HepG2 (cell line): Measurements from ENCODE around the gene ARHGAP15.

Experiments
- BRCA1 ChIP-seq: sonication (generic); formaldehyde crosslinking; IDR thresholded peaks from 2 replicates; pipeline ENCODE4 v1.4.0; 2020; ENCODE audit warnings: missing genetic modification reagents
- CTCF ChIP-seq: sonication (generic); formaldehyde crosslinking; IDR thresholded peaks from 2 replicates; pipeline ENCODE4 v1.5.0; 2020; ENCODE audit warnings: mild to moderate bottlenecking, missing genetic modification reagents, moderate library complexity
- MEIS2 ChIP-seq: sonication (generic); formaldehyde crosslinking; IDR thresholded peaks from 2 replicates; pipeline ENCODE4 v1.9.0; 2021; ENCODE audit warnings: mild to moderate bottlenecking, missing genetic modification reagents
- MIXL1 ChIP-seq: IDR thresholded peaks from 2 replicates; pipeline ENCODE4 v1.6.1; 2016
- NFRKB ChIP-seq: fragments of 450-650 bp; IDR thresholded peaks from 2 replicates; pipeline ENCODE4 v1.6.1; 2017
- SRF ChIP-seq: IDR thresholded peaks from 2 replicates; pipeline ENCODE4 v1.6.1; 2011; ENCODE audit warnings: mild to moderate bottlenecking, low read depth, low read length, moderate library complexity
- ZNF577 ChIP-seq: sonication (generic); formaldehyde crosslinking; IDR thresholded peaks from 2 replicates; pipeline ENCODE4 v1.4.0; 2020; ENCODE audit warnings: mild to moderate bottlenecking, low read depth, missing genetic modification reagents, borderline replicate concordance
- ZNF639 ChIP-seq: conservative IDR thresholded peaks from 2 replicates; pipeline ENCODE4 v1.6.1; 2018; ENCODE audit warnings: missing genetic modification reagents

GRCh38 chr2:143622106-143622505 lies 492.9 kb downstream of the ARHGAP15 start:
- TF ChIP-seq ZNF577 (no peak), CTCF (no peak), MIXL1 (CRISPR knock-in tag) (no peak), NFRKB (no peak), BRCA1 (no peak), ZNF639 (no peak), MEIS2 (CRISPR knock-in tag) (no peak), SRF (no peak)
